GM19023 (cell line): Measurements from ENCODE around the gene THAP7.

Experiments used
- ATAC-seq: cut with Tn5 transposase; IDR thresholded peaks from one replicate; pipeline ENCODE4 v1.9.1; 2021; ENCODE audit warnings: mild to moderate bottlenecking, moderate library complexity; ENCODE audit not compliant: unreplicated experiment

The THAP7 gene

GRCh38 chr22:20994128-20994901 lies 7.6 kb downstream of the THAP7 start:
- ATAC-seq, result no peak

- no peak for ATAC-seq
Observed at GRCh38 chr22:20993304-20994127, 8.4 kb downstream of the THAP7 start.

DNA sequence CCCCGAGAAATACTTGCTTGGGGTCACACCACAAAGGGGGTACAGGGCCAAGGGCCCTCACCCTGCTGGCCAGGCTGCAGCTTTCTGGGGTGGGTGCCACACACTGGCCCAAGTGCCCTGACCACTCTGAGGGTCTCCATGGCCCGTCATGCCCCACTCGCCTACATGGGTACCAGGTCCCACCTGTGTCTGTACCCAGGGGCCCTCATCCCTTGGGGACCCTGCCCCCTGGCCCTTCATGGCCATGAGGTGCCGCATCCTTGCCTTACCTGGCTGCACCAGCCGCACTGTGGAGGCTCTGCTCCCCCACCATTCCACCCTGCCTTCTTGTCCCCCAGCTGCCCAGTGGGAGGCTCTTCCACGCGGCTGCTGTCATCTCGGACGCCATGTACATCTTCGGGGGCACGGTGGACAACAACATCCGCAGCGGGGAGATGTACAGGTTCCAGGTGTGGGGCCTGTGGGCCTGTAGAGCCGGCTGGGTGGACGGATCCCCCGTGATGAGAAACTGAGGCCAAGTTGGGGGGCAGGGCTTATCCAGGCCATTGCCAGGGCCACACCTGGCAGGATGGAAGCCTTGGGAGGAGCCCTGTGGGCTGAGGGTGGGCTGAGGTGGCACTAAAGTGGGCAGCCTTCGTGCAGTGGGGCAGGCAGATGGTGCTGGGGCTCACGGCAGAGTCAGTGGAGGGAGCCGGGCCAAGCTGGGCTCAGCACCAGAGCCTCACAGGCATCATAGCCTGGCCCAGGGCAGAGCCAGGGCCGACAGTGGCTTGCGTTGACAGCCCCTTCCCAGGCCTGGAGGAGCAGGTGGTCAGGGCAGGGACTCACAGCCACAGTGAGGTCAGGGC lies 9.2 kb downstream of the THAP7 start:
- ATAC-seq, result no peak

- ATAC-seq, result no peak
Observed at GRCh38 chr22:20992056-20992442, 9.9 kb downstream of the THAP7 start.

- no peak for ATAC-seq
Observed at GRCh38 chr22:20991252-20992055, 10.5 kb downstream of the THAP7 start.

DNA sequence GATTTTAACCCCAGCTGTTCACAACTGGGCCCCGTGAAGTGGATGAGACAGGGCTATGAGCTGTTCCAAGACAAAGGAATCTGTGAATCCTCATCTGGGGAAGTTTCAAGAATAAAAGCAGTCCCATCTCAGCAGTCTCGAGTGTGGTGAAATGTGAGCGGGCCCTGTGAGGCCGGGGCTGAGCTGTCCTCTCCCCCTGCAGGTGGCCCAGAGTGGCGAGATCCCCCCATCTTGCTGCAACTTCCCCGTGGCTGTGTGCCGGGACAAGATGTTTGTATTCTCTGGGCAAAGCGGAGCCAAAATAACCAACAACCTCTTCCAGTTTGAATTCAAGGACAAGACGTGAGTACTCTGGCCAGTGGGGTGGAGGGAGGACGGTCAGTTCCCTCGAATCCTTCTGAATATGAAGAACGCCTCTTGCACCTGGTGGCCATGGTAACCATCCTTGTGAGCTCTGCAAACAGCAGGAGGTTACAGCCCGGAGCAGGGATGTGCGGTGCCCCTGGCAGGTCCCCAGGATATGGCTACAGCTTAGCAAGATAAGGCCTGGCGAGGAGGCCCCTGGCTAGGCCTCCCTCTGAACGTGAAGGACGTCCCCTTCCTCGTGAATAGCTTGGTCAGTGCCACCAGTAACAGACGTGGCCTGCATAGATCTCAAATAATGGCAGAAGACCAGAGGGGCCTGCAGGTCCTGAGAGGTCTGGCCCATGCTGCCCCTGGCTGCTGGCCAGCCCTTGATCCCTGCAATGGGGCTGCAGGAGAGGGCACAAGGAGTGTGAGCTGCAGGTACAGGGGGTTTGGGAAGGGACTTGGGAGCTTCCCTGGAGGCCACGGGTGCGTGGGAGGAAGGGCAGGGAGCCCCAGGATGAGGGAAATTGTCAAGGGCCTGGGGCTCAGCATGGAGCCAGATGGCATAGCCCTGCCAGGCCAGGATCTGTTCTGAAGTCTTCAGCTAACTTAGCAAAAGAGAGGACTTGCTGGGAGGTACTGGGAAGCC lies 11.4 kb downstream of the THAP7 start:
- ATAC-seq, result no peak

- no peak for ATAC-seq
Observed at GRCh38 chr22:20989323-20990138, 12.4 kb downstream of the THAP7 start.

DNA sequence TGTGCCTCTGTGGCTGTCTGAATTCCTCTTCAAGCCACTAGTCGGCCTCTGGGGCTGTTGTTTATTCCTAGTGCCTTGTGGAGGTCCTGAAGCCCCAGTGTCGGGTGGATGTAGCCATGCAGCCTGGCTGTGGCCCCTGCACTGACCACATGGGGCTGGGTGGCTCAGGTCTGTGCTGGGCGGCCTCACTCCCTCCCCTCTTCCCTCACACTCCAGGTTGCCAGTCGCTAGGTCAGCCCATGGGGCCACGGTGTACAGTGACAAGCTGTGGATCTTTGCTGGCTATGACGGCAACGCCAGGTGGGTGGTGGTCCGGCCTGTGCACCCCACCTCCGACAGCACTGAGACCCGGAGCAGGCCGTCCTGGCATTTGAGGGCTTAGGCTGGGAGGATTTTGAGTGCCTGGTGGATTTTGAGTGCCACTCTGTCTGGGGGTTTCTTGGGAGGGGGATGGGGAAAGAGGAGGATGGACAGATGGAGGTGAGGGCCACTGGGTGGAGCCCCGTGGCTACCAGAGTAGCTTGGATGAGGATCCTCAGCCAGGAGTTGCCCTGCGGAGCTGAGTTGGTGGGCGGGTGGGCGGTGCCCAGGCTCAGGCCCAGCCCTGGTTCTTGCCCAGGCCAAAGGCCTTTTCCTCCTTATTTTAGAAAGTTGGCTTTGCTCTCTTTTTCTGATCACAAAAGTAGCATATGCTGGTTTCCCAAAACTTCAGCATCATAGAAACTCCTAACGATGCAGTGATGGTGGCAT lies 13.2 kb downstream of the THAP7 start:
- no peak for ATAC-seq

DNA sequence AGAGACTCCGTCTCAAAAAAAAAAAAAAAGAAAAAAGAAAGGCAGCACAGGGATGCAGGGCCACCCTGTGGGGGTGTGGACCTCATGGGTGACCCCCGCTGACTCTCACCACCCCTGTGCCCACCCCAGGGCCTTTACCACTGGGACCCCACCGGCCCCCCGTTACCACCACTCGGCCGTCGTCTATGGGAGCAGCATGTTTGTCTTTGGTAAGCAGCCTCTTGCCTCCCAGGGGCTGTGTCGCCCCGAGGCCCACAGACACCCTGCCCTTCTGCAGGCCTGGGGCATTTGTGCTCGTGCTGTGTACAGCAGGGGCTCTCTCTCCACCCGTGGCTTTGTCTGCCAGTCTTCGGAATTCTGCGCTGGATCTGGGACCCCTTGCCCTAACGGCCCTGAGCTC lies 14.5 kb downstream of the THAP7 start:
- ATAC-seq, result no peak

- ATAC-seq, result no peak
Observed at GRCh38 chr22:20986365-20986764, 15.6 kb downstream of the THAP7 start.

GRCh38 chr22:20985720-20986119 lies 16.2 kb downstream of the THAP7 start:
- ATAC-seq, result no peak

GRCh38 chr22:20983081-20983771 lies 18.7 kb downstream of the THAP7 start:
- ATAC-seq, result no peak

- no peak for ATAC-seq
Observed at GRCh38 chr22:20982563-20982882, 19.4 kb downstream of the THAP7 start.

GRCh38 chr22:20981787-20982562 lies 19.9 kb downstream of the THAP7 start, which contains the start of gene LZTR1:
LZTR1 (plus strand) TSS chr22:20982297; CDS start chr22:20982372, 75 bp downstream.
- peak; percentile 78 for ATAC-seq

- no peak for ATAC-seq
Observed at GRCh38 chr22:20980938-20981722, 20.8 kb downstream of the THAP7 start.

DNA sequence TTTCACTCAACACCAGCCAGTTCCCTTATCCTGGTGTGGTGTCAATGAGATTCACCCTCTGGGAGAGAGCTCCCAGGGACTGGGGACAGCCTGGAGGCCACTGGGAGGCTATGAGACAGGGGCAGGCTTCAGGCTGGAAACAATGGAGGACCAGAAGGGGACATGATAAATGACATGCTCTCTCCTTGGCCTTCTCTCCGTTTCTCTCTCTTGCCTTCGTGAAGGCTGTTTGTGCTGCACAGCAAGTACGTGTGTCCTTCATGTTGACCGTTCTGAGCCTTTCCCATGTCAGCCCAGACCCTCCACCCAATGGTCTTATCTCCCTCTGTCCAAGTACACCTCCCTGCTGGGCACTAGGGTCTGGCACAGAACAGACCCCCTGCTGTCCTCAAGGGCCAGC lies 21.4 kb downstream of the THAP7 start:
- ATAC-seq, result no peak
